Measurements from ENCODE around the gene TRIM59. TPM values are rescaled to one million over a fixed set of nuclear protein-coding genes. Genes with fewer than 3 reads are reported as not detected.

The TRIM59 gene
- total RNA-seq, 1 donor from 2014 or later: not detected

DNA sequence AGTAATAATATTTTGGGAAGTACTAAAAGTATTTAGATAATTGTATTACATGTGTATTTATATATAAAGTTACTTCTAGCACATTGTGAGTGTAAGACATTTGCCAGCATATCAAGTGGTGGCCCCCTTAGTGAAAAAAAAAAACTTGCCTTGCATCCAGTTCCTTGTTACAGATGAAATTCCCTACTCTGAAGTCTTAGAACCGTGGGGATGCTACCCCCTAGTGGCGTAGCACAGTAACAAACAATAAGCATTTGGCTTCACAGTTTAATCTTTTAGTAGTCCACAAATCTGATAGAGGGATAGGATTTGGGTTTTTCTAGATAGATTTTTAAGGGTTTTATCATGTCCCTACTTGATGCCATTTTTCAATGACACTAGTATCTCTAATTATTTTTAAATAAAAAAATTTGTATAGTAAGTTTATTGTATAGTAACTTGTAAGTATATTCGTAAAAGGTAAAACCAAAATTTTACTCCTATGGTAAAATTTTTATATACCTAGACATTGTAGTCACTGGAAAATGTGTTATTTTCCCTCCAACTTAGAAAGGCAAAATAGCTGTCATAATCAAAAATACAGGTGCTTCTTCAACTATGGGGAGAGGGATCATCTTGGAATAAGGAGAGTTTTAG, 35.9 kb downstream of the TRIM59 start:
- peak in 1 of 2 donors; percentile 68 for DNase-seq (ENCODE audit: low spot score in 2 of 2)
- intact Hi-C loops (cut with DNase I): loop anchor here (2.0 to 5.0 kb wide), 2 partner anchors 251 to 381 kb away; no protein-coding TSS in a partner anchor
- Histone ChIP-seq H3K27ac (no peak overlapping the region), H3K9me3 (no peaks in the 10 kb centered on the region), H3K4me1 (no peaks in the 10 kb centered on the region), H3K4me3 (no peak overlapping the region), H3K27me3 (no peaks in the 10 kb centered on the region), H3K36me3 (peaks cover 2 to 18% of the 10 kb centered on the region in 2 donors)
- TF ChIP-seq CTCF (IDR thresholded peaks at IDR 0.05): peak; percentile 52 to 86 (median 83)

DNA sequence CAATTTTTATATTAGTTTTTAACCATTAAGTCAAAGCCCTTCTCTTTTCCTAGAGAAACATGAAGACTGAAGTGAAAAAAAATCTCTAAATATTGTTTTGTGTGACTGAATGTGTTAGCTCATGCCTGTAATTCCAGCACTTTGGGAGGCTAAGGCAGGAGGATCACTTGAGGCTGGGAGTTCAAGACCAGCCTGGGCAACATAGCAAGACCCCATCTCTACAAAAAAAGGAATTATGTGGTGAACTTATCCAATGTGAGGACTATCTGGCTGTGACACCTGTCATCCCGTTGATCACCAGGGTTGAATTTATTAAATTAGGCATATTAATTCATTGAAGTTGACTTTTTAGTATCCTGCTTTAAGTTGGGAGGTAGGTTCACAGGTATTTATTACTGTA, 37.1 kb downstream of the TRIM59 start:
- Histone ChIP-seq H3K27ac (no peak overlapping the region), H3K9me3 (no peaks in the 10 kb centered on the region), H3K4me3 (no peak overlapping the region), H3K4me1 (no peaks in the 10 kb centered on the region), H3K27me3 (no peaks in the 10 kb centered on the region), H3K36me3 (peaks cover 2 to 11% of the 10 kb centered on the region in 2 donors)
- intact Hi-C loops (cut with DNase I): loop anchor here (2.0 to 5.0 kb wide), 2 partner anchors 250 to 380 kb away; no protein-coding TSS in a partner anchor
- DNase-seq (ENCODE audit: low spot score in 2 of 2): no peak
- TF ChIP-seq CTCF (IDR thresholded peaks at IDR 0.05): no peak

DNA sequence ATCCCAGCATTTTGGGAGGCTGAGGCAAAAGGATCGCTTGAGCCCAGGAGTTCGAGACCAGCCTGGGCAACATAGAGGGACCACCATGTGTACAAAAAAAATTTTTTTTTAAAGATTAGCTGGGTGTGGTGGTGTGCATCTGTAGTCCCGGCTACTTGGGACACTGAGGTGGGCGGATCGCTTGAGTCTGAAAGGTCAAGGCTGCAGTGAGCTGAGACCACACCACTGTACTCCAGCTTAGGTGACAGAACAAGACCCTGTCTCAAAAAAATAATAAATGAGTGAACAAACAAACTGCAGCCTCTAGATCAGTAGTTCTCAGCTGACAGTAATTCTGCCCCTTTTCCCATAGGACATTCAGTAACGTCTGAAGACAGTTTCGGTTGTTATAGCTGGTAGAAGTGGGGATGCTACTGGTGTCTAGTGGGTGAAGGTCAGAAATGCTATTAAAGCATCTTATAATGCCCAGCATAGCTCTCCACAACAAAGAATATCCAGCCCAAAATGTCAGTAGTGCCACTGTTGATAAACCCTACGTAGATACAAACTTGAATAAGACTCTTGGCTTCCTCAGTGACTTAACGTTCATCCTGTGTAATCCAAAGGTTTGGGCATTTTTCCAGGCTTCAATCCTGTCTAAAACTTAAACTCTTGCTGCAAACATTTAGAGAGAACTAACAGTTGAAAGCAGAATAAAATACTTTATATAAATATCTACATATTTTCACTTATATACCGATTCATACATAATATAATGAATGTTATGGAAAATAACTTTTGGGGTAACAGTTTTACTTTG, 39.6 kb downstream of the TRIM59 start:
- H3K9me3 ChIP-seq: no peaks in the 10 kb centered on the region
- no peak overlapping the region for H3K27ac ChIP-seq
- no peak for DNase-seq (ENCODE audit: low spot score in 2 of 2)
- H3K4me1 ChIP-seq: no peaks in the 10 kb centered on the region
- H3K36me3 ChIP-seq: no peaks in the 10 kb centered on the region
- no peak for TF ChIP-seq CTCF (IDR thresholded peaks at IDR 0.05)
- intact Hi-C loops (cut with DNase I): loop anchor here (5.0 kb wide), 1 partner anchor 378 kb away; no protein-coding TSS in a partner anchor
- no peaks in the 10 kb centered on the region for H3K27me3 ChIP-seq
- H3K4me3 ChIP-seq: no peak overlapping the region

- intact Hi-C loops (cut with DNase I): loop anchor here (5.0 kb wide), 2 partner anchors 353 to 818 kb away; partner anchors contain the start of genes NMD3 and PPM1L
- TF ChIP-seq CTCF (IDR thresholded peaks at IDR 0.05): no peak
- Histone ChIP-seq H3K4me1 (peaks cover 0 to 3% of the 10 kb centered on the region in 2 donors), H3K36me3 (no peaks in the 10 kb centered on the region), H3K4me3 (peak overlapping the region; percentile 13 to 73), H3K9me3 (no peaks in the 10 kb centered on the region), H3K27me3 (no peaks in the 10 kb centered on the region), H3K27ac (peak overlapping the region; percentile 62 to 87)
- no peak for DNase-seq (ENCODE audit: low spot score in 2 of 2)
These were observed 45.7 kb downstream of the TRIM59 start for GRCh38 chr3:160403796-160404470.

DNA sequence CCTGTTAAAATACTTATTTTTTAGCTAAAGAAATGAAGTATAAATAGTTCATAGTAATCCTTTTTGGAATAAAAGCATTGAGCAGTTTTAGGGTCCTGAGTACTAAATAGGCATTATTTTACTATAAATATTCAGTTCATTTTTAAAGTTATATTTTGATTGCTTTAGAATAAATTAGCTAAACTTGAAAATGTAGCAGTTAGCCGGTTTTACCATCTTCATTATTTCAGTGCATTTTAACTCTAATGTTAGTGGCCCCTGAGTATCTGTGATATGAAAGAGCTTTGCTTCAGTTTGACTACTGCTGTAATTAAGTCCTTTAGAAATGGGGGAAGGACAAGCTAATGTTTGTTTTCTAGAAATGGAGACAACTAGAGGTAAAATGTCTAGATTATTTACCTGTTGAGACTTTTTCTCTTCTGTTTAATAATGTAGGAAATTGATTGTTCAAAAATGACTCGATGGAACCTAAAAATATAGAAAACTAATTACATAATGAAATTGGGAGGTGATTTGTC, 46.5 kb downstream of the TRIM59 start:
- Histone ChIP-seq H3K27ac (peak overlapping the region; percentile 84 to 87), H3K36me3 (no peaks in the 10 kb centered on the region), H3K27me3 (no peaks in the 10 kb centered on the region), H3K9me3 (no peaks in the 10 kb centered on the region), H3K4me3 (peak overlapping the region; percentile 64 to 73), H3K4me1 (peaks cover 0 to 8% of the 10 kb centered on the region in 2 donors)
- intact Hi-C loops (cut with DNase I): loop anchor here (5.0 kb wide), 2 partner anchors 354 to 819 kb away; partner anchors contain the start of genes NMD3 and PPM1L
- no peak for DNase-seq (ENCODE audit: low spot score in 2 of 2)
- TF ChIP-seq CTCF (IDR thresholded peaks at IDR 0.05): no peak
